ENCODE data around the gene ACOX3.

GRCh38 chr4:8480221-8480620 is 39.7 kb upstream of the ACOX3 start:
- TF ChIP-seq, protein P1, sequence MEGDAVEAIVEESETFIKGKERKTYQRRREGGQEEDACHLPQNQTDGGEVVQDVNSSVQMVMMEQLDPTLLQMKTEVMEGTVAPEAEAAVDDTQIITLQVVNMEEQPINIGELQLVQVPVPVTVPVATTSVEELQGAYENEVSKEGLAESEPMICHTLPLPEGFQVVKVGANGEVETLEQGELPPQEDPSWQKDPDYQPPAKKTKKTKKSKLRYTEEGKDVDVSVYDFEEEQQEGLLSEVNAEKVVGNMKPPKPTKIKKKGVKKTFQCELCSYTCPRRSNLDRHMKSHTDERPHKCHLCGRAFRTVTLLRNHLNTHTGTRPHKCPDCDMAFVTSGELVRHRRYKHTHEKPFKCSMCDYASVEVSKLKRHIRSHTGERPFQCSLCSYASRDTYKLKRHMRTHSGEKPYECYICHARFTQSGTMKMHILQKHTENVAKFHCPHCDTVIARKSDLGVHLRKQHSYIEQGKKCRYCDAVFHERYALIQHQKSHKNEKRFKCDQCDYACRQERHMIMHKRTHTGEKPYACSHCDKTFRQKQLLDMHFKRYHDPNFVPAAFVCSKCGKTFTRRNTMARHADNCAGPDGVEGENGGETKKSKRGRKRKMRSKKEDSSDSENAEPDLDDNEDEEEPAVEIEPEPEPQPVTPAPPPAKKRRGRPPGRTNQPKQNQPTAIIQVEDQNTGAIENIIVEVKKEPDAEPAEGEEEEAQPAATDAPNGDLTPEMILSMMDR (conservative IDR thresholded peaks at IDR 0.05; ENCODE audit: low read length) = no peak
- TF ChIP-seq EZH2phosphoT487 (IDR thresholded peaks at IDR 0.05; ENCODE audit: borderline replicate concordance) = no peak
